Omental fat pad (tissue), 4 donors: ENCODE results near the gene SH3PXD2A. TPM values are rescaled to one million over a fixed set of nuclear protein-coding genes. Genes with fewer than 3 reads are reported as not detected.
"Not testable (repeated sequence)": the region's sequence is repeated elsewhere in the genome, so short reads cannot be mapped to it uniquely, and the experiment has no call there.

Experiments
- ATAC-seq: fragments of 150-250 bp; one replicate; pipeline ENCODE4 v1.9.1; 2016; ENCODE audit warnings: mild to moderate bottlenecking, moderate library complexity; ENCODE audit not compliant: low FRiP score
- DNase-seq: peaks from one replicate; pipeline ENCODE4 v3.0.0-alpha.2; 2019; ENCODE audit warnings: low spot score
- CTCF ChIP-seq, 3 donors: fragments of 450-650 bp; IDR thresholded peaks; one replicate each; pipeline ENCODE4 v1.5.1; 2016 to 2017; ENCODE audit warnings: antibody characterized with exemption in 3 of 3, mild to moderate bottlenecking in 3 of 3, moderate library complexity in 2 of 3
- total RNA-seq, 4 donors: library from RNA; depleted of rRNA; stranded (reverse); fragments of >200 nt; gene quantifications; one replicate each; pipeline ENCODE4 v1.1.0, GENCODE V29; 2016

The SH3PXD2A gene
- total RNA-seq, 4 donors from 2014 or later: 21.0 to 36.3 (median 22.5) TPM

- ATAC-seq: no peak
Measured at GRCh38 chr10:103637011-103637410, 218.4 kb downstream of the SH3PXD2A start.

GRCh38 chr10:103636492-103636891 lies 218.9 kb downstream of the SH3PXD2A start:
- TF ChIP-seq CTCF (IDR thresholded peaks at IDR 0.05): no peak
- no peak for ATAC-seq
- DNase-seq: no peak

More at GRCh38 chr10:103637011-103637410, 218.4 kb downstream of the SH3PXD2A start:
- DNase-seq: no peak
- no peak for TF ChIP-seq CTCF (IDR thresholded peaks at IDR 0.05)

GRCh38 chr10:103635580-103635979 lies 219.8 kb downstream of the SH3PXD2A start:
- no peak for ATAC-seq
- DNase-seq: no peak
- no peak for TF ChIP-seq CTCF (IDR thresholded peaks at IDR 0.05)

GRCh38 chr10:103633846-103634245 lies 221.5 kb downstream of the SH3PXD2A start:
- no peak for ATAC-seq
- no peak for DNase-seq
- no peak for TF ChIP-seq CTCF (IDR thresholded peaks at IDR 0.05)

DNA sequence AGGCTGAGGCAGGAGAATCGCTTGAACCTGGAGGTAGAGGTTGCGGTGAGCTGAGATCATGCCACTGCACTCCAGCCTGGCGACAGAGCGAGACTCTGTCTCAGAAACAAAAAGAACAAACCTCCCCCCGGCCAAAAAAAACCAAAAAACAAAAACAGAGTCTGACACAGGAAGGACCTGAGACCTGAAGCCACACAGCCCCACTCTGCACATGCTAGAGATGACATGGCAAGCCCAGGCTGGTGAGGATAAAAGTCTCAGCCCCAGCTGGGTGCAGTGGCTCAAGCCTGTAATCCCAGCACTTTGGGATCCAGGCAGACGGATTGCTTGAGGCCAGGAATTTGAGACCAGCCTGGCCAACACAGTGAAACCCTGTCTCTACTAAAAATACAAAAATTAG lies 222.5 kb downstream of the SH3PXD2A start:
- DNase-seq, ATAC-seq: not testable (repeated sequence)

DNA sequence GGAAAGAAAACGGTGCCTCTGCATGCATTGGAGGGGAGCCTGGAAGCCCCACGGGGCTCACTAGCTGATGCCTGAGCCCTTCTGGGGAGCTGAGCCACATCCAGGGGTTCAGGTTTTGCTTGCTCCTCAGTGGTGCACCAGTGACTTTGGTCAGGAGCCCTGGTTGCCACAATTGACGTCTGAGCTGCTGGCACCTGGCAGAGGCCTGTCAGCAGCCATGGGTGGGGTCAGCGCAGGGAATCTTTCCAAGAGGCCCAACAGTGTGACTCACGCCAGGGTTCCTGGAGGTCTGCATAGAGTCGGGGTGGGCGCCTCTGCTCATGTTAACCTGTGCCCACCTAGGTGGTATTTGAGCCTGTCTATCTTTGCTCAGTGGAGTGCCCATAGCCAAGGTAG lies 223.1 kb downstream of the SH3PXD2A start:
- no peak for TF ChIP-seq CTCF (IDR thresholded peaks at IDR 0.05)
- DNase-seq (no peak), ATAC-seq (no peak)

GRCh38 chr10:103630156-103630555 lies 225.2 kb downstream of the SH3PXD2A start:
- TF ChIP-seq CTCF (IDR thresholded peaks at IDR 0.05): no peak
- DNase-seq (no peak), ATAC-seq (no peak)

DNA sequence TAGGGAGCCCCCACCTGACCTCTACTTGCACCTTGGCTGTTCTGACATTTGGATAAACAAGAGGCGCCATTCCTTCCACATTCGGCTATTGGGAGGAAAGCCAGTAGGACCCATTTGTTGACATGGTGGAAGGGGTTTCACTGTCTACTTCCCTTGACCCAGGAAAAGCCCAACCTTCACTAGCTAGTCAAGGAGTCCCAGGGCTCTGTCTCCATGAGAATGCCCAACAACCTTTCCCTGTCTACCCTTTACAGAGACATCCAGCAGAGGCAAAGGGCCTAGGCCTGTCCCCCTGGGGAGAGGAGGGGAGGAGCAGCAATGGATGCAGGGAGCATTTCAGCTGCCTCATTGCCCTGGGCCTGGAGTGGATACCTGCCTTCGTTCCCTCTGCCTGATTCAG lies 225.8 kb downstream of the SH3PXD2A start:
- no peak for ATAC-seq
- no peak for DNase-seq
- TF ChIP-seq CTCF (IDR thresholded peaks at IDR 0.05): no peak
